Left ventricle myocardium superior (tissue), 1 donor: ENCODE data around the gene WDSUB1. TPM values are rescaled to one million over a fixed set of nuclear protein-coding genes. Genes with fewer than 3 reads are reported as not detected.

Experiments
- ATAC-seq: fragments of 200-7000 bp; cut with Tn5 transposase; one replicate; pipeline ENCODE4 v1.9.1; 2020; ENCODE audit warnings: mild to moderate bottlenecking, moderate library complexity
- DNase-seq: peaks from one replicate; pipeline ENCODE4 v3.0.0-alpha.2; 2020
- intact Hi-C: fragments of 100-400 bp; cut with micrococcal nuclease; formaldehyde crosslinking; loops from one replicate; pipeline ENCODE4 v1.11.0; 2022
- total RNA-seq: library from RNA; stranded (reverse); fragmentation: NEBNext Ultra II Directional; extraction: Animal tissue kit (Norgen Biotek cat#: 25700); gene quantifications from one replicate; pipeline ENCODE4 v1.2.1, GENCODE V29; 2021
- donor health status: DM: no; HTN: yes; CAD: no; lungs with severe emphysema.

The WDSUB1 gene
- total RNA-seq, 1 donor from 2014 or later: 12.1 TPM

GRCh38 chr2:159272156-159272555 is 14.3 kb downstream of the WDSUB1 start:
- DNase-seq (no peak), ATAC-seq (no peak)
- intact Hi-C loops: no loop called here

GRCh38 chr2:159270744-159271379 is 15.6 kb downstream of the WDSUB1 start:
- DNase-seq (no peak), ATAC-seq (no peak)
- intact Hi-C loops: no loop called here

DNA sequence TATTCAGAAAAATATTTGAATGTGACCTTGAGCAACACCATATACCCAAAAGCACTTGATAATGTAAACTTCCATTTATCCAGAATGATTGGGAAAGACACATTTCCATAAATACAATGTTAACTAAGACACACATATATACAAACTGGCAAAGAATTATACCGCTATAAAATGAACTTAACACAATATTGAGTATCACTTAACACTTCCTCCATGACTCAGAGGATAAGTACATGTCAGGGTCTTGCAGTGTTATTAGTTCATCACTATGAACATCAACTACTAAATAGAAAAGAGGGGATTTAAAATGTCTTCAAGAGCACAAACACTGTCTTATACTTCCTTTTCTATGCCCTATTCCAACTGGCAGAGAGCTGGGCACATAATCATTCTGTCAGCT is 18.6 kb downstream of the WDSUB1 start:
- DNase-seq (no peak), ATAC-seq (no peak)
- intact Hi-C loops: no loop called here

- ATAC-seq: no peak
- intact Hi-C loops: no loop called here
- DNase-seq: no peak
Measured at GRCh38 chr2:159266554-159266953, 19.9 kb downstream of the WDSUB1 start.

DNA sequence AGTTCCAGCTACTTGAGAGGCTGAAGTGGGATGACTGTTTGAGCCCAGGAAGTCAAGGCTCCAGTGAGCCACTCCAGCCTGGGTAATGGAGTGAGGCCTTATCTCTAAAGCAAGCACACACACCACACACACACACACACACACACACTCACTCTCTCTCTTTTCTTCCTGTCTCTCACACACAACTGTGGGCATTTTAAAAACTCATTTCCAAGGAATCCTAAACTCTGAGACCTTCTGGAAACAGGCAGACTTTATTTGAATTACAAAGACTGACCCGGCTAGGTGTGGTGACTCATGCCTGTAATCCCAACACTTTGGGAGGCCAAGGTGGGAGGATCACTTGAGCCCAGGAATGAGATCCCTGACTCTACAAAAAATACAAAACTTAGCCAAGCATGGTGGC is 21.3 kb downstream of the WDSUB1 start:
- peak; percentile 26 for ATAC-seq
- no peak for DNase-seq
- intact Hi-C loops: no loop called here

DNA sequence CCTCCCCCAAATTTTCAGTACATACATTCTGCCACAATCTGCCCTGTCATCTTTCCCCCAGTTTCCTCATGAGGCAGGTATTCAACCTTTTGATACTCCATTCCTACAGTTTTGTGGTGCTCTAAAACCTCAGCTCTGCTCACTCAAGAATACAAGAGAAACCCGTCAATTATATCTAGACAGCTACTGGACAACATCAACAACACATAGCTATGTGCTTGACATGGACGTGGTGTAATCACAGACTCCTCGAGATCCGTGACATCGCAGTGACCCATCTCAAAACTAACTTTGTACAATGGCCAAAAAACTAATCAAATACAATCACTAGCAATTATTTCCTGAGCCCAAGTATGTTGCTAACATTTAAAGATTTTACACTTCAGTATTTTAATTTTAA is 23.6 kb downstream of the WDSUB1 start:
- DNase-seq (no peak), ATAC-seq (peak; percentile 93)
- intact Hi-C loops: no loop called here

DNA sequence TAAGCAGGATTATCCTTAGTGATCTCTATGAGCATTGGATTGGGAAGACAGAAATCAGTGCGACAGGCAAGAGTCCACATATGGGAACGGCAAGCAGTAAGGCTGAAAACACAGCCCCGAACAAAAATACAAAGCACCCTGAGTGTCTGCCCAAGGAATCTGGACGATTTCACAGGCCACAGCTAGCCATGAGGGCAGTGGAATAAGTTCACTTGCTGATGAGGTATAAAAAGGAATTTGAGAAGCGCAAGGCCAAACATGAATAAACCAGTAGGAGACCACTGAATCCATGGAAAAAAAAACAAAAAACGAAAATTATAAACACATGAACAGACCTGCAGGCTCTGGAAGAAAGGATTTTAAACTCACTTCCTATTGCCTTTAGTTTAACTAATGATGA is 24.3 kb downstream of the WDSUB1 start:
- DNase-seq (no peak), ATAC-seq (peak; percentile 30)
- intact Hi-C loops: no loop called here

DNA sequence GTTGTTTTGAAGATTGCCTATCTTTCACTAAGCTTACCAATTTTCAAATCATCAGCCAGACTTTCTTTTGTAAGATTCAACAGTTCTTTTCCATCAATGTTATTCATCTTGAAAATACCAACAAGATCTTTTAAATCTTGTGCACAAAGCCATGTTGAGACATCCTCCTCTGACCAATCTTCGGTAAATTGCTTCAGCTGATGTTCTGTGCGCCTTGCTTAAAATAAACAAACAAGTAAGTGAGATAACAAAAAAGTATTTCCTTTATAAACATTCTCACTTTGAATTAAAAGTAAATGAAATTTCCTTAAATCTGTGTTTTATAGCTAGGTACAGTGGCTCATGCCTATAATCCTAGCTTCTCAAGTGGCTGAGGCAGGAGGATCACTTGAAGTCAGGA is 30.3 kb downstream of the WDSUB1 start:
- no peak for DNase-seq
- ATAC-seq: no peak
- intact Hi-C loops: no loop called here

- intact Hi-C loops: no loop called here
- DNase-seq (no peak), ATAC-seq (no peak)
Measured at GRCh38 chr2:159252905-159253304, 33.6 kb downstream of the WDSUB1 start.

- intact Hi-C loops: no loop called here
- no peak for DNase-seq
Measured at GRCh38 chr2:159251296-159252173, 35.0 kb downstream of the WDSUB1 start.

DNA sequence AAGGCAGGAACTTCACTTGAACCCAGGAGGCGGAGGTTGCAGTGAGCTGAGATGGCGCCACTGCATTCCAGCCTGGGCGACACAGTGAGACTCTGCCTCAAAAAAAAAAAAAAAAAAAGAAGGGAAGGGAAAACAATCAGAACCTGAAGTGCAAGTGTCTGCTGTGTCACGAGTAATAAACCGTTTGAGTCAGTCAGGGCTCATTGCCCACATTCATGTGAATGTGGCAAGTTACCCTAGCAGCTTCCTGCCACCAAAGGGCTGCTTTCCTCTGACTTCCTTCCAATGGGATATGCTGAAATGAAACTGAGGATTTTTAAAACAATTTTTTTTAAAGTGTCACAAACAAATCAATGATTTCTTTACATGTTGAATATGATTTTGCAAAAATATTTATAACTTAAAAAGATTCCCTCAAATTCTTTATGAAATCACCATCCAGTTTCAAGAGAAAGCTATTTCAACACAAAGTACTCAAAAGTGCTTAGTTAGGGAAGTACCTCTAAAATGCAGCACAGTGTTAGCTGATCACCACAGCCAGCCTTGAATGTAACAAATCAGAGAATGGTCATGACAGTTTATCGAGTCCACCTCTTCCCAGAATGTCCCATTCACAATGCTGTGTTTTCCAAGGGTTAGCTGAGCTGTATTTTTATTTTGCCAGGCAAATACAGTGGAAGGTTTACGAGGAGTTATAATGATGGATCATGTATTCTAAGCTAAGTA is 36.4 kb downstream of the WDSUB1 start:
- intact Hi-C loops: no loop called here
- DNase-seq (peak; percentile 42), ATAC-seq (peak; percentile 86)

More at GRCh38 chr2:159251296-159252173, 35.0 kb downstream of the WDSUB1 start:
- peak; percentile 20 for ATAC-seq

- intact Hi-C loops: no loop called here
- DNase-seq (no peak), ATAC-seq (no peak)
Measured at GRCh38 chr2:159246325-159246988, 40.0 kb downstream of the WDSUB1 start.

DNA sequence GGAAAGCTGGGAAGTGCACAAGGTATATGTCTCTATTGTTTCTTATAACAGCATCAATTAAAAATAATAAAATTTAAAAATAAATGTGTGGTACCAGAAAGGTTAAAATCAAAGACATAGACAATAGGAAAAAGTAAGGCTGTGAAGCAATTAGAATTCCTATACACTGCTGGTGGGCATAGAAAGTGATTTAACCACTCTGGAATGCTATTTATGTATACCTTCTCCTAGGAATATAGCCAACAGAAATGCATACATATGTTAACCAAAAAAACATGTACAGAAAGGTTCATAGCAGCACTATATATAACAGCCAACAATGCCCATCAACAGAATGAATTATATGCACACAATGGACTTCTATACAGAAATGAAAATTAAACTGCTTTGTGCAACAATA is 43.0 kb downstream of the WDSUB1 start:
- DNase-seq (no peak), ATAC-seq (no peak)
- intact Hi-C loops: no loop called here

DNA sequence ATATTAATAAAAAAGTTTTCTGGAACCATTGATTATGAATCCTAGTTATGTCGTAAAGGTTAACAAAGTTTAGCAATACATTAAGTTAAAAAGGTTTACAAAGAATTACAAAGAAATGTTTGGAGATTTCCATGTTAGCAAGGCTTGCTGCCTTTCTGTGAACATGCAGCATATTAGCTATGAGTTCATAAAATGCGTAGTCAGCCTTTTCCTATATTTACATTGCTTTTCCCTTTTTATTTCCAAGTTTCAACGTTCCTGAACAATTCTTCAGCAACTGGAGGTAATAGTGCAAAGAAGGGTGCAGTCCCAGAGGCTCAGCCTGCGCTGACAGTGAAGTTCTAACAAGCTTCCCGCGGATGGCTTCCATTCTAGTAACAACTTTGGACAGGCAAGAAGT is 51.6 kb downstream of the WDSUB1 start:
- intact Hi-C loops: no loop called here
- DNase-seq (no peak), ATAC-seq (no peak)

GRCh38 chr2:159232456-159233170 is 53.9 kb downstream of the WDSUB1 start:
- peak; percentile 49 for ATAC-seq
- DNase-seq: no peak
- intact Hi-C loops: no loop called here

- DNase-seq (no peak), ATAC-seq (no peak)
- intact Hi-C loops: no loop called here
Measured at GRCh38 chr2:159230145-159230877, 56.2 kb downstream of the WDSUB1 start.

DNA sequence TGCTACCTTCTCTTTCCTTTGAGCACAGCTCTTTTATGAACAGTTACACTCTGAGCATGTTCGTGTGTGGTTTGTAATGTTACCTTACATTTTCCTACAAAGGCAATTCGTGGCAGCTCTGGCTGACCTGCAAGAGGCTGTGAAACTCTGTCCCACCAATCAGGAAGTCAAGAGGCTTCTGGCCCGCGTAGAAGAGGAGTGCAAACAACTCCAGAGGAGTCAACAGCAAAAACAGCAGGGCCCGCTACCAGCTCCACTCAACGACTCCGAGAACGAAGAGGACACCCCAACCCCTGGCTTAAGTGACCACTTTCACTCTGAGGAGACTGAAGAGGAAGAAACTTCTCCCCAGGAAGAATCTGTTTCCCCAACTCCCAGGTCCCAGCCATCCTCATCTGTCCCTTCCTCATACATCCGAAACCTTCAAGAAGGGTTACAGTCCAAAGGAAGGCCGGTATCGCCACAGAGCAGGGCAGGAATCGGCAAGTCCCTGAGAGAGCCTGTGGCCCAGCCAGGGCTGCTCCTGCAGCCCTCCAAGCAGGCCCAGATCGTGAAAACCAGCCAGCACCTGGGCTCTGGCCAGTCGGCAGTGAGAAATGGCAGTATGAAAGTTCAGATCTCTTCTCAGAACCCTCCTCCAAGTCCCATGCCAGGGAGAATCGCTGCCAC is 56.9 kb downstream of the WDSUB1 start:
- intact Hi-C loops: no loop called here
- no peak for DNase-seq
- ATAC-seq: peak; percentile 8

- intact Hi-C loops: no loop called here
- no peak for ATAC-seq
- no peak for DNase-seq
Measured at GRCh38 chr2:159228081-159228581, 58.4 kb downstream of the WDSUB1 start.
